H9 (cell line): ENCODE data around the gene RTF2. TPM values are rescaled to one million over a fixed set of nuclear protein-coding genes. Genes with fewer than 3 reads are reported as not detected.

Experiments used
- DNase-seq: peaks from one replicate; pipeline ENCODE4 v3.0.0-alpha.2; 2017
- H2AFZ ChIP-seq: one replicate; pipeline ENCODE4 v1.6.1; 2013; ENCODE audit warnings: mild to moderate bottlenecking, low read length, control low read depth, moderate library complexity
- H2AK5ac ChIP-seq: 2 replicates; pipeline ENCODE4 v1.6.1; 2013; ENCODE audit warnings: low read length, control low read depth, mixed read lengths; ENCODE audit not compliant: insufficient read length
- H2BK120ac ChIP-seq: one replicate; pipeline ENCODE4 v1.6.1; 2013; ENCODE audit warnings: low read depth, mild to moderate bottlenecking, low read length, control low read depth, inconsistent platforms; ENCODE audit not compliant: poor library complexity, severe bottlenecking
- H2BK12ac ChIP-seq: 2 replicates; pipeline ENCODE4 v1.6.1; 2013; ENCODE audit warnings: low read length, control low read depth, mixed read lengths, low read depth; ENCODE audit not compliant: insufficient read length
- H2BK15ac ChIP-seq: 2 replicates; pipeline ENCODE4 v1.6.1; 2013; ENCODE audit warnings: low read depth, low read length, control low read depth
- H2BK20ac ChIP-seq: one replicate; pipeline ENCODE4 v1.6.1; 2013; ENCODE audit warnings: low read depth, mild to moderate bottlenecking, low read length, control low read depth, inconsistent platforms; ENCODE audit not compliant: poor library complexity, severe bottlenecking
- H2BK5ac ChIP-seq: 2 replicates; pipeline ENCODE4 v1.6.1; 2013; ENCODE audit warnings: low read length, control low read depth, mixed read lengths; ENCODE audit not compliant: insufficient read length
- H3K14ac ChIP-seq: 2 replicates; pipeline ENCODE4 v1.6.1; 2013; ENCODE audit warnings: low read length, control low read depth; ENCODE audit not compliant: insufficient read depth
- H3K18ac ChIP-seq: 2 replicates; pipeline ENCODE4 v1.6.1; 2013; ENCODE audit warnings: low read depth, mild to moderate bottlenecking, mixed read lengths, low read length, control low read depth; ENCODE audit not compliant: insufficient read length
- H3K23ac ChIP-seq: 2 replicates; pipeline ENCODE4 v1.6.1; 2013; ENCODE audit warnings: low read length, control low read depth, mixed read lengths, low read depth; ENCODE audit not compliant: insufficient read length
- H3K23me2 ChIP-seq: 2 replicates; pipeline ENCODE4 v1.6.1; 2013; ENCODE audit warnings: low read depth, mild to moderate bottlenecking, mixed read lengths, low read length, control low read depth; ENCODE audit not compliant: insufficient read length, poor library complexity, severe bottlenecking
- H3K27ac ChIP-seq: 2 replicates; pipeline ENCODE4 v1.5.1; 2013; ENCODE audit warnings: low read length, control low read depth, mixed read lengths, low read depth; ENCODE audit not compliant: insufficient read length
- H3K27me3 ChIP-seq: 2 replicates; pipeline ENCODE4 v1.6.1; 2013; ENCODE audit warnings: low read length, control low read depth, inconsistent platforms; ENCODE audit not compliant: insufficient read depth
- H3K4ac ChIP-seq: 2 replicates; pipeline ENCODE4 v1.6.1; 2013; ENCODE audit warnings: low read depth, mild to moderate bottlenecking, control low read depth, inconsistent platforms, low read length, moderate library complexity
- H3K4me1 ChIP-seq: 2 replicates; pipeline ENCODE4 v1.6.1; 2013; ENCODE audit warnings: low read length, control low read depth, inconsistent platforms; ENCODE audit not compliant: insufficient read depth
- H3K4me2 ChIP-seq: 2 replicates; pipeline ENCODE4 v1.6.1; 2013; ENCODE audit warnings: low read length, control low read depth, mixed read lengths; ENCODE audit not compliant: insufficient read length, insufficient read depth
- H3K56ac ChIP-seq: 2 replicates; pipeline ENCODE4 v1.6.1; 2013; ENCODE audit warnings: low read depth, mild to moderate bottlenecking, mixed read lengths, low read length, control low read depth; ENCODE audit not compliant: insufficient read length
- H3K79me1 ChIP-seq: 2 replicates; pipeline ENCODE4 v1.6.1; 2013; ENCODE audit warnings: low read depth, mild to moderate bottlenecking, moderate library complexity, low read length, control low read depth, inconsistent platforms; ENCODE audit not compliant: insufficient read depth, poor library complexity, severe bottlenecking
- H3K79me2 ChIP-seq: 2 replicates; pipeline ENCODE4 v1.6.1; 2013; ENCODE audit warnings: low read length, control low read depth, inconsistent platforms; ENCODE audit not compliant: insufficient read depth
- H3K9ac ChIP-seq: 2 replicates; pipeline ENCODE4 v1.6.1; 2013; ENCODE audit warnings: low read length, control low read depth, mixed read lengths; ENCODE audit not compliant: insufficient read length; ENCODE audit errors: extremely low read depth
- H3K9me3 ChIP-seq: one replicate; pipeline ENCODE4 v1.6.1; 2013; ENCODE audit warnings: low read depth, low read length, inconsistent platforms; ENCODE audit not compliant: control insufficient read depth
- H3T11ph ChIP-seq: one replicate; pipeline ENCODE4 v1.6.1; 2013; ENCODE audit warnings: mild to moderate bottlenecking, low read length, control low read depth, inconsistent platforms
- H4K20me1 ChIP-seq: one replicate; pipeline ENCODE4 v1.6.1; 2013; ENCODE audit not compliant: control insufficient read depth, insufficient read length, insufficient read depth
- H4K5ac ChIP-seq: 2 replicates; pipeline ENCODE4 v1.6.1; 2013; ENCODE audit warnings: low read depth, mild to moderate bottlenecking, mixed read lengths, low read length, control low read depth; ENCODE audit not compliant: insufficient read length
- H4K8ac ChIP-seq: replicated peaks from 2 replicates; pipeline ENCODE4 v1.6.1; 2013; ENCODE audit warnings: low read length, control low read depth, mixed read lengths, low read depth; ENCODE audit not compliant: insufficient read length
- H4K91ac ChIP-seq: 2 replicates; pipeline ENCODE4 v1.6.1; 2013; ENCODE audit warnings: low read depth, mild to moderate bottlenecking, moderate library complexity, mixed read lengths, low read length, control low read depth; ENCODE audit not compliant: insufficient read length
- H3K27ac Mint-ChIP-seq, 3 experiments: 2 replicates in 2 of 3; 3 replicates in 1 of 3; pipeline ENCODE4 v1.8.0; 2020 to 2021; ENCODE audit warnings: mixed read lengths in 3 of 3, mild to moderate bottlenecking in 1 of 3, moderate library complexity in 1 of 3
- H3K27me3 Mint-ChIP-seq: 2 replicates; pipeline ENCODE4 v1.8.0; 2021; ENCODE audit warnings: low read depth, mild to moderate bottlenecking, moderate library complexity, mixed read lengths
- H3K36me3 Mint-ChIP-seq, 3 experiments: 2 replicates in 2 of 3; 3 replicates in 1 of 3; pipeline ENCODE4 v1.8.0; 2020 to 2021; ENCODE audit warnings: low read depth in 3 of 3, mixed read lengths in 3 of 3; ENCODE audit not compliant: insufficient read depth in 1 of 3
- H3K4me1 Mint-ChIP-seq, 2 experiments: 2 replicates each; pipeline ENCODE4 v1.8.0; 2020; ENCODE audit warnings: mixed read lengths in 2 of 2
- H3K4me3 Mint-ChIP-seq, 2 experiments: 2 replicates in 1 of 2; 3 replicates in 1 of 2; pipeline ENCODE4 v1.8.0; 2020 to 2021; ENCODE audit warnings: mild to moderate bottlenecking in 2 of 2, mixed read lengths in 2 of 2, moderate library complexity in 1 of 2
- H3K9me3 Mint-ChIP-seq, 2 experiments: 2 replicates in 1 of 2; 3 replicates in 1 of 2; pipeline ENCODE4 v1.8.0; 2020; ENCODE audit warnings: mild to moderate bottlenecking in 2 of 2, mixed read lengths in 2 of 2, moderate library complexity in 1 of 2
- WGBS: extraction: QIAGEN DNeasy Blood & Tissue Kit; methylation state at CpG from one replicate; pipeline ENCODE4 v1.1.7; 2013; ENCODE audit warnings: missing lambda C conversion rate, low lambda C conversion rate, mixed read lengths; ENCODE audit not compliant: insufficient read length; ENCODE audit errors: extremely low coverage; 5-methylcytosine and 5-hydroxymethylcytosine counted together
- total RNA-seq: library from RNA; stranded (reverse); gene quantifications from 2 replicates; pipeline ENCODE4 v1.2.1, GENCODE V29; 2021
- TF ChIP-seq, protein P1 (sequence below): fragments of 200-600 bp; sonication (generic); conservative IDR thresholded peaks from 3 replicates; pipeline ENCODE4 v1.8.0; 2021; ENCODE audit warnings: antibody characterized with exemption, mild to moderate bottlenecking

Gene RTF2
- total RNA-seq, 1 experiment from 2014 or later, result 62.6 TPM

DNA sequence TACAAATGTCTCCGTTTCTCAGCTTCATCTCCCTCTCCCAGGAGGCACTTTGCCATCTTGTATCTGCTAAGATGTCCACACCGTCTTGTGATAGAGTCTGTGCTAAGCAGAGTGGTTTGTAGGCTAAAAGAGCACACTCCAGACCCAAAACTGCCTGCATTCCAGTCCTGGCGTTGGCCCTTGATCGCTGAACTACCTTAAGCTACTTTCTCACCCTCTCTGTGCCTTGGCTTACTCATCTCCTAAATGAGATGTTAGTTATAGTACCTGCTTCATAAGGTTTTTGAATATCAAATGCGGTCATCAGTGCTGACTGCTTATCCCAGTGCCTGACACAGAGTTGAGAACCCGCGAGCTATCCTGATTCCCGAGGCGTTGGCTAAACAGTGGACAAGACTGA, 42.4 kb upstream of the RTF2 start:
- Histone ChIP-seq H3K79me1 (no peaks in the 10 kb centered on the region), H2BK15ac (no peak overlapping the region), H2AK5ac (no peak overlapping the region), H4K91ac (no peak overlapping the region), H4K5ac (no peak overlapping the region), H3K4me2 (no peak overlapping the region), H3T11ph (no peak overlapping the region), H3K23ac (no peak overlapping the region), H2BK20ac (no peak overlapping the region), H4K8ac (no peak overlapping the region), H2AFZ (no peak overlapping the region), H3K4me1 (no peaks in the 10 kb centered on the region; the same call in 1 of the 2 replicates), H3K56ac (no peak overlapping the region), H3K23me2 (no peaks in the 10 kb centered on the region), H3K79me2 (no peaks in the 10 kb centered on the region), H3K9me3 (no peaks in the 10 kb centered on the region), H2BK5ac (no peak overlapping the region), H2BK12ac (no peak overlapping the region), H4K20me1 (no peaks in the 10 kb centered on the region), H3K4ac (no peak overlapping the region), H3K9ac (no peak overlapping the region), H3K27ac (no peak overlapping the region), H3K27me3 (peaks cover 2% of the 10 kb centered on the region; the same call in 1 of the 2 replicates), H2BK120ac (no peak overlapping the region), H3K14ac (no peak overlapping the region), H3K18ac (no peak overlapping the region)
- H3K36me3 Mint-ChIP-seq, result no peaks in the 10 kb centered on the region
- H3K4me1 Mint-ChIP-seq, result peaks cover 9 to 10% of the 10 kb centered on the region in 2 experiments
- TF ChIP-seq, protein P1, sequence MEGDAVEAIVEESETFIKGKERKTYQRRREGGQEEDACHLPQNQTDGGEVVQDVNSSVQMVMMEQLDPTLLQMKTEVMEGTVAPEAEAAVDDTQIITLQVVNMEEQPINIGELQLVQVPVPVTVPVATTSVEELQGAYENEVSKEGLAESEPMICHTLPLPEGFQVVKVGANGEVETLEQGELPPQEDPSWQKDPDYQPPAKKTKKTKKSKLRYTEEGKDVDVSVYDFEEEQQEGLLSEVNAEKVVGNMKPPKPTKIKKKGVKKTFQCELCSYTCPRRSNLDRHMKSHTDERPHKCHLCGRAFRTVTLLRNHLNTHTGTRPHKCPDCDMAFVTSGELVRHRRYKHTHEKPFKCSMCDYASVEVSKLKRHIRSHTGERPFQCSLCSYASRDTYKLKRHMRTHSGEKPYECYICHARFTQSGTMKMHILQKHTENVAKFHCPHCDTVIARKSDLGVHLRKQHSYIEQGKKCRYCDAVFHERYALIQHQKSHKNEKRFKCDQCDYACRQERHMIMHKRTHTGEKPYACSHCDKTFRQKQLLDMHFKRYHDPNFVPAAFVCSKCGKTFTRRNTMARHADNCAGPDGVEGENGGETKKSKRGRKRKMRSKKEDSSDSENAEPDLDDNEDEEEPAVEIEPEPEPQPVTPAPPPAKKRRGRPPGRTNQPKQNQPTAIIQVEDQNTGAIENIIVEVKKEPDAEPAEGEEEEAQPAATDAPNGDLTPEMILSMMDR, result no peak
- no peak for DNase-seq
- no peak overlapping the region for H3K4me3 Mint-ChIP-seq
- WGBS, result no CpG with 5 or more reads among the region's 9 CpGs
- no peaks in the 10 kb centered on the region for H3K9me3 Mint-ChIP-seq
- H3K27ac Mint-ChIP-seq, result no peak overlapping the region
- H3K27me3 Mint-ChIP-seq, result peaks cover 76% of the 10 kb centered on the region
